Cardiac fibroblast (primary cell): Measurements from ENCODE around the gene P2RX6.
A peak's percentile ranks its signal among the peaks of the same experiment; 100 is the strongest.
"Not testable (repeated sequence)": the region's sequence is repeated elsewhere in the genome, so short reads cannot be mapped to it uniquely, and the experiment has no call there.

Experiments
- DNase-seq, 2 donors: peaks; one replicate each; pipeline versions ENCODE4 v3.0.0 to v3.0.0-alpha.2; 2010; ENCODE audit warnings: low read depth in 2 of 2
- H3K4me3 ChIP-seq, 2 donors: replicated peaks in 1 of 2; 1 replicate in 1 of 2; 2 replicates in 1 of 2; pipeline ENCODE4 v1.5.1; 2011; ENCODE audit warnings: low read depth in 2 of 2, low read length in 2 of 2, mild to moderate bottlenecking in 2 of 2, moderate library complexity in 1 of 2
- TF ChIP-seq, protein P1 (sequence below): IDR thresholded peaks from one replicate; pipeline ENCODE4 v1.5.1; 2011; ENCODE audit warnings: low read depth, mild to moderate bottlenecking, low read length, inconsistent platforms

P2RX6 gene

DNA sequence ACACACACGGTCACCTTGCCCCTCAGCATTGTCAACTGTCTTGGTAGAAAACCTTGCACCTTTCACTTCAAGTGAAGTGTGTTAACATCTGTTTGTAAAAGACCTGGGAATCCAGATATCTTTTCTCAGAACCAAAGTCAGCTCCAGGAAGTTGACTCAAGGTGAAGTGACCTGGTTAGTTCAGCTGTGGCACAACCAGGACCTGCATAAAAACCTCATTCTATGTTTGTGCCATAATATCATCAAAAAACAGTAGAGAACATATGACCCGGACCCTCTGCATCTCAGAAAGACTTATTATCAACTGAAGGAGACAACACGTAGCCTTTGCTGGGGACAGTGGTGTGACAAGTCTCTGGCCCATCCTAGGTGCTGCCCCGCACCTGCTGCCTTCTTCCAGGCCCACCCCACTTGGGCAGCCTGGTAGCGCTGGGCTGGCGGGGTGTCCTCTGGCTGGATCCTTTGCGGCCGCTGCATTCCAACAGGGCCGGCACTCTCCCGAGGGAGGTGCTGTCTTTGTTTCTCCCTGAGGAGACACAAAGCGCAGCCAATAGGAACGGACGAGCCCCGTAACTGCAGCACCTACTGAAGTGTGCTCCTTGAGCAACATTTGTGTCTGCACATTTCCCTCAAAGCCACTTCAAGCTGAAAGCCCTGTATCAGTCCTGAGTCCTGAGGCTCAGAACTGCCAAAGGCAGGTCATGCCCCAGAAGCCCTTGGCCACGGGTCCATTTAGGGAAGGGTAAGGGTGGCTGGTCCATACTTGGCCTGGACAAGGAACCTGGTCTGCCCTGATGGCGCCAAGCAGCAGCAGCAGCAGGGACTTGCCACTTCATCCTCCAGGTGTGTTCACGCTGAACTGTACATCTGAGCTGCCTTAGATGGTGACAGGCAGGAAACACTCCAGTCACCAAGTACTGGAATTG lies 56.0 kb downstream of the P2RX6 start:
- no peak for DNase-seq
- no peak overlapping the region for H3K4me3 ChIP-seq
- TF ChIP-seq, protein P1, sequence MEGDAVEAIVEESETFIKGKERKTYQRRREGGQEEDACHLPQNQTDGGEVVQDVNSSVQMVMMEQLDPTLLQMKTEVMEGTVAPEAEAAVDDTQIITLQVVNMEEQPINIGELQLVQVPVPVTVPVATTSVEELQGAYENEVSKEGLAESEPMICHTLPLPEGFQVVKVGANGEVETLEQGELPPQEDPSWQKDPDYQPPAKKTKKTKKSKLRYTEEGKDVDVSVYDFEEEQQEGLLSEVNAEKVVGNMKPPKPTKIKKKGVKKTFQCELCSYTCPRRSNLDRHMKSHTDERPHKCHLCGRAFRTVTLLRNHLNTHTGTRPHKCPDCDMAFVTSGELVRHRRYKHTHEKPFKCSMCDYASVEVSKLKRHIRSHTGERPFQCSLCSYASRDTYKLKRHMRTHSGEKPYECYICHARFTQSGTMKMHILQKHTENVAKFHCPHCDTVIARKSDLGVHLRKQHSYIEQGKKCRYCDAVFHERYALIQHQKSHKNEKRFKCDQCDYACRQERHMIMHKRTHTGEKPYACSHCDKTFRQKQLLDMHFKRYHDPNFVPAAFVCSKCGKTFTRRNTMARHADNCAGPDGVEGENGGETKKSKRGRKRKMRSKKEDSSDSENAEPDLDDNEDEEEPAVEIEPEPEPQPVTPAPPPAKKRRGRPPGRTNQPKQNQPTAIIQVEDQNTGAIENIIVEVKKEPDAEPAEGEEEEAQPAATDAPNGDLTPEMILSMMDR = no peak

DNA sequence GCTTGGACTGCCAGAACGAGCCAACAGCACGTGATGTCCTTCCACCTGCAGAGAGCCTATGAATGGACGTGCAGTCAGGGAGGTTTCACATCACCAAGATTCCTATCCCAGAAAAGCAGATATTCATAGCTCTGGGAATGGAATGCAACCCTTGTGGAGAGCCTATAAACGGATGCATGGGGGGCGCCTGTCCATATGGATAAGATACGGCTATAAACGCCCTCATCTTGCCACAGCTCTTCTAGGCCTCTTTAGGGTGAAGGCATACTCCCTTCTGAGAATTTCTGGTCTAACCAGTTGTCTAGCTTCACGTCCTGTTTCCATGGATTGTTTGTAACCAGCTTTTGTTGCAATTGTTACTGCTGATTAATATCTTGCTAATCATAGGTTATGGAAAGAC lies 56.8 kb downstream of the P2RX6 start:
- not testable (repeated sequence) for H3K4me3 ChIP-seq, DNase-seq

DNA sequence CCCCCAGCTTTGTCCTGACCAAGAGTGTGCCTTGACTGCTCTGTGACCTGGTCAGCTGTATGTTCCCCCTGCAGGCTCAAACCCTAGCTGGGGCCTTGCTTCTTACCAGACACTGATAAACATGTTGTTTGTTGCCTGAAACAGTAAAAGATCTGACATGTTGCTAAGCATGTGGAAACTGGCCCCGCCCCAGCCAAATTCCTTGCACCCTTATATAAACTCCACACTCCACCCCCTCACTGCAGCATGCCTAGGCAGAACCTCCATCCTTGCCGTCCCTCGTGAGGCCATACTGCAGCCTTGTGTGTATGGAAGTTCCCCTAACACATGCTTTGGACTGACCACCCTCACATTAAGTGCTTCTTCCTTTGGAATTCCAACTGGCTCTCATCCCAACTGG lies 58.1 kb downstream of the P2RX6 start:
- TF ChIP-seq, protein P1 = no peak
- no peak overlapping the region for H3K4me3 ChIP-seq
- no peak for DNase-seq

DNA sequence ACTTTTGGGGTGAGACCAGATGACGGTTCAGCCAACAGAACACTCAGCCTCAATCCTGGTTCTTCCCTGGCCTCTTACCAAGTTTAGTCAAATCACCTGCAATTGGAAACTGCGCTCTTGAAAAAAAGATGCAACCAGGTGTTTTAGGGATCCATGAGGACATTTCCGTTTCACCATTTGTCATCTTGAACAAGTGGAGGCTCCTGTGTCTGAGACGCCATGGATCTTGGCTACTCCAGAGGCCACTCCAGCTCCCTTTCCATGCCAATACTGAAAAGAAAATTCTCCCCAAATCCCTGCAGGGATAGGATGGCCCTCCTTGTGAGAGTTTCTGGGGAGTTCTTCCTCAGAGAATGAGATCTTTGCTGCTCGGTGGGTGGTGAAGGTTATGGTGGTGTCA lies 58.5 kb downstream of the P2RX6 start:
- TF ChIP-seq, protein P1 = no peak
- H3K4me3 ChIP-seq = no peak overlapping the region
- DNase-seq = no peak

DNA sequence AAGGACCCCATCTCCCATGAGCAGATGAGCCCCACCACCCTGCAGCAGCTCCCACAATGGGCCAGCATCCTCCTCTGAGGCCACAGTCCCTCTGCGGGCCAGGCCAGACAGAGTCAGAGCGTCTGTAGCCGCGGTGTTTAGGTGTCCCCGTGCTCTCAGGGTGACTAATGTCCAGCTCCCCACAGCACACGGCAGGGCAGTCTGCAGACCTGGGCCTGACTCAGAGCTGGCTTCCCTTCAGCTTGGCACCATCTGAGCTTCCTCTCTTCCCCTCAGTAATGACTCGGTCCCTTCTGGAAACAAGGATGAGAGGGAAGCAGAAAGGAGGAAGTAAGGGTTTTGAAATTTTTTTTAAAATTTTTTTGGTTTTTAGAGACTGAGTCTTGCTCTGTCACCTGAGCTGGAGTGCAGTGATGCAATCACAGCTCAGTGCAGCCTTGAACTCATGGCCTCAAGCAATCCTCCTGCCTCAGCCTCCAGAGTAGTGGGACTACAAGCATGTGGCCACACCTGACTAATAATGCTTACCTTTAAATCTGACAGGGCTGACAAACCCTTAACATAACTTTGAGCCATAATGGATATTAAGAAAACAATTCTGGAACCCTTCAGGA lies 59.2 kb downstream of the P2RX6 start:
- no peak overlapping the region for H3K4me3 ChIP-seq
- DNase-seq = peak; percentile 44 to 82
- TF ChIP-seq, protein P1 = no peak

DNA sequence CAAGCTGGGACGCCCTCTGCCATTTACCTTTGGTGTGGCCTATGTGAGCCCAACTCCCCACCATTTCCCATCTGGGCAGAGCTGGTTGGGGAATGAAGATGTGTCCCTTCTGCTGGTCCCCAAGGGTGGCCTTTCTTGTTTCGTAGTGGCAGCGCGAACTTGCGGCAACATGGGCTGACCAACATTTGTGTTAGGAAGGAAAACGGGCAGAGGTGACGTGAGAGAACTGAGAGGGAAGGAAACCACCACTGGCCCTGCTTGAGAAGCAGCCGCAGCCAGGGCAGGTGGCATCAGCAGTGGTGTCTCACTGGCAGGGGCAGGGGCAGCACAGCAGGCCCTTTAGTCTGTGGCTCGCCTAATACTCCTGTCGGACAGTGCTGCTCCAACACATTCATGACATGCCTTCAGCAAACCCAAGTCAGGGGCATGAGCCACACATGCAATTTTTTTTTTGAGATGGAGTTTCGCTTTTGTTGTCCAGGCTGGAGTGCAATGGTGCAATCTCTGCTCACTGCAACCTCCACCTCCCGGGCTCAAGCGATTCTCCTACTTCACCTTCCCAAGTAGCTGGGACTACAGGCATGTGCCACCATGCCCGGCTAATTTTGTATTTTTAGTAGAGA lies 60.7 kb downstream of the P2RX6 start:
- no peak overlapping the region for H3K4me3 ChIP-seq
- TF ChIP-seq, protein P1 = no peak
- no peak for DNase-seq
